Prostate gland (tissue), 2 donors: Measurements from ENCODE around the gene RASA1.

Source experiments
- CTCF ChIP-seq, 4 experiments: fragments of 200-600 bp in 2 of 4; fragments of 450-650 bp in 2 of 4; sonication (generic) in 2 of 4; IDR thresholded peaks; 1 replicate in 3 of 4; 2 replicates in 1 of 4; pipeline ENCODE4 v1.5.1; 2016 to 2019; ENCODE audit warnings: antibody characterized with exemption in 4 of 4, mild to moderate bottlenecking in 2 of 4, moderate library complexity in 2 of 4
- POLR2A ChIP-seq: fragments of 450-650 bp; IDR thresholded peaks from one replicate; pipeline ENCODE4 v1.6.1; 2016; ENCODE audit warnings: antibody characterized with exemption, mild to moderate bottlenecking
- POLR2AphosphoS5 ChIP-seq: sonication (generic); formaldehyde crosslinking; IDR thresholded peaks from one replicate; pipeline ENCODE4 v1.6.1; 2017; ENCODE audit warnings: antibody characterized with exemption

- TF ChIP-seq CTCF (IDR thresholded peaks at IDR 0.05) (no peak), POLR2A (no peak), POLR2AphosphoS5 (no peak)
Measured at GRCh38 chr5:87389296-87390034, 121.8 kb downstream of the RASA1 start.
